ENCODE results near the gene MIEN1.
"Not testable (repeated sequence)": the region's sequence is repeated elsewhere in the genome, so short reads cannot be mapped to it uniquely, and the experiment has no call there.

MIEN1 gene

DNA sequence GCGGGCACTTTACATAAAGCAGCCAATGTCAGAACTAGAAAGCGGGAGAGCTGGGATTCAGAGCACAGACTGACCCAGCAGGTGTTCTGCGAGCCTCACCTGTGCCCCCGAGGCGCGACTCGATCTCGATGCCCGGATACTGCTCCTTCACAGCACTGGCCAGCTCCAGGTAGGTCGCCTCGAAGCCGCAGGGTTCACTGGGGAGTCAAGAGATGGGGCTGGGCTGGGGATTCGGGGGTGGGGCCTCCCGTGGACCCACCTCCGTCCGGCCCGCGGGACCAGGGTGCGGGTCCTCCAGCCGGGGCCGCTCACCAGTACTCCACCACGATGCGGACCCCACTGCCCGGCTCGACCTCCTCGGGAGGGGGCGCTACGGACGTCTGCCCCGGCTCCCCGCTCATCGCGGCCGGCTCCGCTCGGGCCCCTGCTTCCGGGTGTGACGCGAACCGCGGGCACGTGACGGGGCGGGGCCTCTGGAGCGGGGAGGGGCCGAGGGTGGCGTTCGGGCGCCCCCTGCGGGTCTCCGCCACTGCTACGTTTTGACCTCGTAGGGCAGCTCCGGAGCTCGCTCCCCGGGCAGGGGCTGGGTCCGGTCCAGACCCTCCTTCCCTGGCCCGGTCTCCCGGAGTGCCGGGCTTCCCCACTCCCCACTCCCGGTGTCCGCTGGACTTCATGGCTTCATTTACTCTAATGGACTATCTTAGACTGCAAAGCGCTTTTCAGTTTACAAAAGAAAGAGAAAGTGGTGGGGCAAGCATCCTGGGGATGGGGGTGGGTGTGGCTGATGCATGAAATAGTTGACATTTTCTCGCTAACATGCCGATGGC is at the start of gene MIEN1:
TSS of gene MIEN1 (minus strand) at position 438 of the 827 bp plus-strand sequence. CDS start at position 401, 37 bp downstream.
- peak; percentile 89 for DNase-seq

DNA sequence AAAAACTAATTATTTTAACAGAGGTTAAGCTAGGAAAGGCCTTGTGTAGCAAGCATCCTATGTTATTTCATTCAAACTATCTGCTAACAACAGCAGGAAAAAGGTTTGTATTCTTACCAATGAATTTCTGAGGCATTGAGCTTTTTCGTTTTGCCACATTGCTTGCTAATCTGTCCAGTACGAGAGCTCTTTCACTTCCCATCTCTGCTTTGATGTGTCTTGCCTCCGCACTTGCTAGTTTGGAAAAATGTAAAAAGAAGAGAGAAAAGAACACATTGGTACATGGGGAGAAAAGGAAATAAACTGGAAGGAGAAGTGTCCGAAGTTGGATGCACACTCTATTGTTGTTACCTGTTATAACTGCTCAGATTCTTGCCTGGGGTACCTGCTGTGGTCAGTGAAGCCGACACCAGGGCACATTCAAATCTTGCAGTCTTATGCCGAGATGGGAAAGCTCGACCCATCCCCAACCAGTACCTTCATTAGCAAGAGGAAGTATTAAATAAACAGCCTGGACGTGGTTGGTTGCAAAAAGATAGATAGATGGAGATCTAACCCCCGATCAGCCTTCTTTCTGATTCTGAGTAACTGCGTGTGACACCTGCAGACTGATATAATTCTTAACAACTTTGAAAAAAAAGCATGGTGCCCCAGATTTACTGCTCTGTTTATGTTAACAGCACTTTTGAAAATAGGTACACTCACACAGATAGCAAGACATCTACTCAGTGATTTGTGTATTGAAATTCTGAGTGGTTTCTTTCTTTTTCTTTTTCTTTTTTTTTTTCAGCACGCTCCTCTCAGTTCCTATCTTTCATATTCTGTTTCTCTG is 47.4 kb upstream of the MIEN1 start:
- DNase-seq, result peak; percentile 4

GRCh38 chr17:39776252-39776651 is 45.9 kb upstream of the MIEN1 start:
- no peak for DNase-seq

DNA sequence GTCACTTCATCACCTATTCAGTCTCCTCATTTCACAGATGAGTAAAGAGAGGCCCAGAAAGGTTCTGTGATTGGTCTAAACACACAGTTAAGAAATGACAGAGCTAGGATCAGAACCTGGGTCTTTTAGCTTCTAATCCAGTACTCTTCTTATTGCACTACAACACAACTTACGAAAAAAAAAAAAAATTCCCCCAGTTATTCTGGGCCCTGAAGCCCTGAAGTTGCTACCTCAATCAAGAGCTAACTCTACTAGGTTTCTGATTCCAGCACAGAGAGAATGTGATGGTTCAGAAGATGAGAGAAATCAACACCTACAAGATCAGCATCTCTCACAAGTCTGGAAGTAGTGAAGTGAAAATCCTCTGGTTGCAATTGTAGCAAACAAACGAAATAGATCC is 44.7 kb upstream of the MIEN1 start:
- DNase-seq, result no peak

GRCh38 chr17:39774047-39774446 is 43.7 kb upstream of the MIEN1 start:
- DNase-seq, result no peak

DNA sequence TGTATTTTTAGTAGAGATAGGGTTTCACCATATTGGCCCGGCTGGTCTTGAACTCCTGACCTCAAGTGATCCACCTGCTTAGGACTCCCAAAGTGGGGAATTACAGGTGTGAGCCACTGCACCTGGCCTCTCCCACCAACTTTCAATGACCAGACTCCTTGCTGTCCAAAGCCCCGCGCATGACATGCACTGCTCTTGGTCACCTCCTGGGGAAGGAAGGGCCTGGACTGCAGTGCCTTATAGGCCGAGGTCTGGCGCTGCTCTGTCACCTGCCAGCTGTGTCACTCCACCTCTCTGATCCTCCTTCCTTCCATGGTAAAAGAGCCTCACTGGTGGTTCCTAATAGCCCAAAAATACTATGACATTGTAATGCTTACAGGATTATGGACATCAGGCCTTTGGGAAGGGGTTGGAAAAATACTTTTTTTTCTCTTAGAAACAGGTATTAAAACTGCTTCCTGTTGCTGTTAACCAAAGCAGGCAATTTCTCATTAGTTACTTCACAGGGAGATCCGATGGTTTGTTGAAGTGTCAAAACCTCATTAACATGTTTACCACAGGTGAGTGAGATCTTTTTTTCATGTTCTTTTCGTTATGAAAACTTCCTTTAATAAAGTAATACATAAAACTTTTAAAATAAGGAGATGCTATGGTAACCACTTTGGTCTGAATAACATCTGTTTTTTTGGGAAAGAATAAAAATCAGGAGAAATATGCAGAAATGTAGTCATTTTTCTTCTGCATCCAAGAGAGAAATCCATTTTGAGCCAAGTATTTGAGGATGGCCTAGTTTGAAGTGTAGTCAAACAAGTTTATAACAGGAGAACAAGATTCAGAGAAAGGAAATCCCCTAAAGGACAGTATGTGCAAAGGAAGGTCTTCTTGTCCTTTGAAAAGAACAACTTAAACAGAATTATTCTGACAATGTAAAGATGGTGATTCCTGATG is 42.9 kb upstream of the MIEN1 start:
- DNase-seq, result no peak

DNA sequence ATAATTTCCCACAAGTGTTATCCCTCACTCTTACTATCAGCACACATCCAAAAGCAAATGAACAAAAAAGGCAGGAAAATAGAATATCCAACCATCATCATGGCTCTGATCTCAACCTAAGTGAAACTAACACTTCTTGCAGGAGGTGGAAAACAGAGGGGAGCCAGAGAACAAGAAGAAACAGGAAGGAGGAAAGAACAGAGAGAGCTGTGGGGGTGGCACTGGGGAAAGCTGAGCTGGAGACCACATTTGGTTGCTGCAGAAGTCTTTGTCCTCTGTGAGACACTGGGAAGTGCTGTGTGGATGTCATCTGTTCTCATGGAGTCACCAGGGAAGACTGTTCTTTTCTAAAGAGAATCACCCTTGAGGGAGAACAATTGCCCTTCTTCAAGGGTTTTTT is 42.1 kb upstream of the MIEN1 start:
- no peak for DNase-seq

DNA sequence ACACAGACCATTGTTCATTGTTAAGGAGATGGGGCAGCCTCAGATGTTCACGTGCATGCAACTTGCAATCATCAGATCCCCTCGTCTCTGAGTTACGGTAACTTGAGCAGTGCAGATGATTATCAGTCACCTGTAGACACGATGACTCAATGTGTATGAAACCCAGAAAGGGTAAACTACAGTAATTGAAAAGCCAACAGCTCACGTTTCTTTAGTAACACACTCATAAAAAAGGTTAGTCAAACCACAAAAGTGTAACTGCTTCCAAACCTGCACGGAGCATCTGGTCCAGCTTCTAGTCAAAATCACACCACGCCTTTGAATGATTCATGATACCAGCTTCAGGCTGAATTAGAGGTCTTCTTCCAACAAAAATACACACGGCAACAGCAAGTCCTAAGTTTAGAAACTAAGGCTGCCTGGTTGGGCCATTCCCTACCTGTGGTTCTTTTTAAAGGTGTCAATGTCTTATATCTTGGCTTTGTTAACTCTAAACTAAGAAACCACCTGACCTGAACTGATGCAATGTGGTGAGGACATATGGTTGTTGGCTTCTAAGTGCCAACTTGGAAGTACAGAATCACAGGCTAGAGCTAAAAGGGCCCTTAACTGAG is 39.7 kb upstream of the MIEN1 start:
- DNase-seq, result peak; percentile 64

DNA sequence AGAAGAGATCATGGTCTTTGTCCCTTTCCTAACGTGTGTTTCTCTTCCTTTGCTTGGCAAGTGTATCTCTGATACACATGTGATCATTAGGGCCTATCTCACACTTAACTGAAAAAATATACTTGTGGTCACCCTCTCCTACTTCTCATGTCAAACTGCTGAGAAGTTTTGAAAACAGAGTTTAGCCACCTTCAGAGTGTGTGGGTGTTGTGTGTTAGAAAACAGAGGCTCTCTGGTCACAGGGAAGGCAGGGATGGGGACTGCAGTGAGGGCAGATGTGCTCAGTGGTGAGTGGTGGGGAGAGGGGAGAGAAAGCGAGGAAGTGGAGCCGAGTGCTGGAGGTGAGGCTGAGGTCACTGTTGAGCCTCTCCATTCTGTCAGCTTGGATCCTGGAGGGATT is 36.8 kb upstream of the MIEN1 start:
- no peak for DNase-seq

DNA sequence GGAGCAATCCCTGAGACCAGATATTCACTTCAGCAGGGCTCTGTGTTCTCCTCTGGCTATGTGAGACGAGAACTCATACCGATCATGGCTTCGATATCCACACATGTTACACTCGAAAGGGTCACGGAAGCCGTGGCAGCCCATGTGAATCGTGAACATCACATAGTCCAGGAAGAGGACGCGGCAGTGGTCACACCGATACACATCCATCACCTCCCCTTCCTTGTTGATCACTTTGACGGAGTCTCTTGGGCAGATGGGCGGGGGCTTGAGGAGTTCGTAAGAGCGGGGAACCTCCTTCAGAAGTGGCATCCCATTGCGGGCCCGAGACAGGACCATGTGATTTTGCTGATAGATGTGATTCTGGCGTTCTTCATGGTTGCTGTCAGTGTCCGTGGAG is 35.4 kb upstream of the MIEN1 start:
- no peak for DNase-seq

GRCh38 chr17:39765175-39765574 is 34.8 kb upstream of the MIEN1 start:
- DNase-seq, result no peak

- DNase-seq, result not testable (repeated sequence)
Observed at GRCh38 chr17:39764171-39764570, 33.8 kb upstream of the MIEN1 start.

DNA sequence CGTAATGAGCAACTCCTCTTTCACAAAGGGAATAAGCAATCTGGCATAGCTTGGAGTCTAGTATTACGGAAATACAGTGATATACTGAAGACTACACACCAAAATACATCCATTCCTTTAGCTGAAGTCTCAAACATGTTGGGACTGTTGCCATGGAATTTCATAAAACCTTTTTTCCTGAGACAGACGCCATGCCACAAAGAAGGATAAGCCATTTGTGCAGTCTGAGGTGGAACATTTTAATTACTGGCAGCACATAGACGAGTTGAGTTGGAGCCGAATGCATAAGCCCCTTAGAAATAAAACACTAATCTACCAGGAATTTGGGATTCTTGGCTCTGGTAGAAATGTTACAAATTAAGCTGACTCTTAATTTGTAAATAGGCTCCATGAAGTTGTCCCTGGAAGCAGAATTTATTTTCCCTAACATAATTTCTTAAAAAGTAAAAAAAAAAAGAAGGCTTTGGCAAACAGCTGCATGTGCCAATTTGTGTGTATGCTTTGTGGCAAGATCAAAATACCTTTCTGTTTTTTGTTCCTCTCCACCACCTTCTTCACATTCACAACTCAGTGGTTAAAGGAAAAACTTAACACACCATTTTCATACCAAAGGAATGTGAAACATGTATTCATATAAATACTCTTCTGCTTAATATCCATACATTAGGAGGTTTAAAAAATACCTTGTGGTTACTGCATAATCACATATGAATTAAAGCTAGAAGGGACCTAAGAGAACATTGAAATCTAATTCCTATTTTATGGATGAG is 32.9 kb upstream of the MIEN1 start:
- DNase-seq, result no peak

DNA sequence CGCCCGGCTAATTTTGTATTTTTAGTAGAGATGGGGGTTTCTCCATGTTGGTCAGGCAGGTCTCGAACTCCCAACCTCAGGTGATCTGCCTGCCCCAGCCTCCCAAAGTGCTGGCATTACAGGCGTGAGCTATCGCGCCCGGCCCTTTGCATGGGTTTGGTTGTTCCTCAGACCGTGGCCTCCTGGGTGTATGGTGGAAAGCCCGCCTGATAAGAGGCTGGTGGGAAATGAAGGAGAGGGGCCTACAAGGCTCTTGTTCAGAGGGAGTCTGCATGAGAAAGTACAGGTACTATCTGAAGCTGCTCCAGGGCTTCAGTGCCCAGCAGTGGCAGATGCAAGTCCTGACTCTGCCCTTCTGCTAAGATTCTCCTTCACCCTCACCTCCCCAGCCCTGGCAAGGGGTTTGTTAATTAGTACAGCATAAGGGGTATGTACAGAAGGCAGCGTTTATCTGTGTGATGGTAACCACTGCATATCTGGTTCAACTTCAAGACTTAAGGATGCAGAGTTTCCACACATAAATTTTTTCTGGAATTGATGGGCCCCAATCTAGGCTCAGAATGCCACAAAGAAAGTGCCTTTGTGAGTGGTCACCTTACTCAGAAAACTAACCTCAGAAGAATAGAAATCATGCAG is 31.6 kb upstream of the MIEN1 start:
- no peak for DNase-seq

DNA sequence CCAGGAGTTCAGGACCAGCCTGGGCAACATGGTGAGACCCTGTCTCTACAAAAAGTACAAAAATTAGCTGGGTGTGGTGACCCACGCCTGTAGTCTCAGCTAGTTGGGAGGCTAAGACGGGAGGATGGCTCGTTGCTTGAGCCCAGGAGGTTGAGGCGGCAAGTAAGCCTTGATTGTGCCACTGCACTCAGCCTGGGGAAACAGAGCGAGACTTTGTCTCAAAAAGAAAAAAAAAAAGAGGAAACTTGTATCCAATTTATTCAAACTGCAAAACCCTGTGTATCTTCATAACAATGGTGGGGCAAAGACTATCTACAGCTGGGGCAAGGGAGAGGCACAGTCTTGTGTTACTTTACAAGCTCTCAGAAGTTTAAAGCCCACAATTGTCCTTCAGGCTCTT is 28.9 kb upstream of the MIEN1 start:
- DNase-seq, result no peak

DNA sequence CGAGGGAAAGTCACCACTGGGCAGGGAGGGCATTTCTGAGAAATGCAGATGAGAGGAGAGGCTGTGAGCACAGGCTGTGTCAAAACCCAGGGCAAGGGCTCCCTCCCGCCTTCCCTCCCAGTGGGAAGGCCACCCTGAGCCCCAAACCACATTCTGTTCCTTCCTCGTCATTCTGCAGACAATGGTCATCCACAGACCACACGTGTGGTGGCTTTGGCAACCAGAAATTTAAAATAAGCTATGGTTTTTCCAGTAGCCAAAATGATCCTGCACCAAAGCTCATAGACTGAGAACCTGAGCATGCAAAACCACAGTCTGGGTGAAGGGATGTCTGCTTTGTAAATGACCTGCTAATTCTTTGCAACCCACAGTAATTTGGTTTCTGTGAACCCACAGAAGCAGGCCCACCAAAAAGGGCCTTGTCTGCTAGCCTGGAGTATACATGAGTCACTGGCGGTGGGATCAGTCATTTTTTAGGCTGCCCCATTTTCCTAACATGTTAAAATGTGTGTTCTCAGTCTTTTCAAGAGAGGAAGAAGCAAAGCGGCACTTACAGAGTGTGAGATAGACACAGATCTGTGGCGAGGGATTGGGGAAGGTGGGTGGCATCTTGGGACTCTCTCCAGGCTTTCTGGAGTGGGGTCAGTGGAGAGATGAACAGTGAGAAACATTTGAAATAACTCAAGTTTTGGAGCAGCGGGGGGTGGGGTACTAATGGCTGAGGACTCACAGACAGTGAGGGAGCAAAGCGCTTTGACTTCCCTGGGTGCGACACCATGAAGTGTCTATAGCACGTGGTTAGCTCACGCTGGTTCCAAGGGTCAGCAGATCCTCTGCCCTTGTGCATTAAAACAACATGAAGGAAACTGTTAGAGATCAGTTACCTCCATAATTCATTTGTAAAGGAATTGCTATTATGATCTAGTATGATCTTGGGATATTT is 27.9 kb upstream of the MIEN1 start:
- no peak for DNase-seq

- no peak for DNase-seq
Observed at GRCh38 chr17:39757176-39757662, 26.9 kb upstream of the MIEN1 start.

DNA sequence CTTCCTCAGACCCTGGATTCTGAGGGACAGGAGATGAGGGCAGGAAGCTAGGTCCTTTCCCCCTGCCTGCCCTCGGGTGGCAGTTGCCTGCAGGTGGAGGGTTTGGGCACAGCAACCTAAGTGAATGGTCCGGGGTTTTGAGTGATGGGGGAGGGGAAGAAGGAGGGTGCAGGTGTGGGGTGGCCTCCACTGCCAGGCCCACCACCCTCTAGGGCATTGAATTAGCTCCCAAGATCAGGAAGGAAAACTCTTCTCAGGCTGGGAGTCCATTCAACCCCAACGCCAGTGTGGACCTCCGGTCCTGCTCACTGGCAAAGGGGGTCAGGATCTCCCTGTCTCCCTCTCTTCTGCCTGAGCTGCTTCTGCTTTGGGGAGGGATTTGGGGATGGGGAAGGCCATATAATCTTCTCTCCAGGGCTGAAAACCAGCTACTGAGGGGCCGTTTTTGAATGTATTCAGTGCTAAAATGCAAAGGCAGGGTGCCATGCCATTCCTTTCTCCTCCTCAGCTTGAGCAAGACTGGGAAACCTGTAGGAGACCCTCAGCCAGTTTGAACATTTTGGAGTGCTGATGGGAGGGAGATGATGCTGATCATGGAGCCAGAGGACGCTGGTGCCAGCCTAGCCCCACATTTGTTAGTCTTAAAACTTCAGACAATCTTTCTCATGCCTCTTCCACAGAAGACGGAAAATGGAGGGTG is 26.2 kb upstream of the MIEN1 start:
- no peak for DNase-seq
